Endothelial cell of umbilical vein (primary cell): ENCODE results near the gene RNF151. TPM values are rescaled to one million over a fixed set of nuclear protein-coding genes. Genes with fewer than 3 reads are reported as not detected.

Source experiments
- BruUV-seq: library from RNA; stranded (reverse); fragments of 400-500 nt; replicated peaks from 2 replicates; lab custom pipeline; 2021; lab: Mats Ljungman, UMichigan
- CTCF ChIA-PET: fragments of 300-600, 350-600 bp; sonication (Branson Sonifier 250); formaldehyde crosslinking; loops from one replicate; lab custom pipeline; 2021; ENCODE audit warnings: antibody characterized with exemption, inconsistent platforms; lab: Charles Lee
- POLR2A ChIA-PET: fragments of 300-600, 350-600 bp; sonication (Branson Sonifier 250); formaldehyde crosslinking; loops from one replicate; lab custom pipeline; 2021; ENCODE audit warnings: antibody characterized with exemption, inconsistent platforms; lab: Charles Lee
- DNase-seq: peaks from one replicate; pipeline ENCODE4 v3.0.0-alpha.2; 2011; ENCODE audit warnings: low read depth, low spot score
- FAIRE-seq: peaks from 2 replicates; lab custom pipeline; 2011; peaks lifted over from hg19 to GRCh38; lab: Jason Lieb, UNC
- H2AFZ ChIP-seq: 2 replicates; pipeline ENCODE4 v1.6.0; 2012; ENCODE audit warnings: low read depth, low read length, control low read depth, inconsistent platforms
- H3K27ac ChIP-seq: 2 replicates; pipeline ENCODE4 v1.5.1; 2011; ENCODE audit warnings: low read depth, mild to moderate bottlenecking, control low read depth, low read length, moderate library complexity; ENCODE audit not compliant: insufficient read depth
- H3K27me3 ChIP-seq, 2 experiments: 2 replicates each; pipeline versions ENCODE4 v1.6.0 to v1.6.1; 2011; ENCODE audit warnings: low read length in 2 of 2, mixed read lengths in 1 of 2; ENCODE audit not compliant: control insufficient read depth in 2 of 2, insufficient read depth in 2 of 2
- H3K36me3 ChIP-seq, 2 experiments: 2 replicates in 1 of 2; 3 replicates in 1 of 2; pipeline ENCODE4 v1.5.1; 2011; ENCODE audit warnings: low read length in 2 of 2, mild to moderate bottlenecking in 1 of 2, moderate library complexity in 1 of 2; ENCODE audit not compliant: control insufficient read depth in 2 of 2, insufficient read depth in 2 of 2; ENCODE audit errors: extremely low read depth in 1 of 2
- H3K4me1 ChIP-seq: 3 replicates; pipeline ENCODE4 v1.5.1; 2011; ENCODE audit warnings: mild to moderate bottlenecking, low read length; ENCODE audit not compliant: control insufficient read depth, insufficient read depth; ENCODE audit errors: extremely low read depth
- H3K4me2 ChIP-seq: 2 replicates; pipeline ENCODE4 v1.6.1; 2011; ENCODE audit warnings: low read length, control low read depth, mixed read lengths; ENCODE audit not compliant: insufficient read depth
- H3K4me3 ChIP-seq, 3 experiments: fragments of 200-600 bp in 1 of 3; sonication (generic), shearing (Covaris generic) in 1 of 3; replicated peaks in 1 of 3; 2 replicates each; pipeline ENCODE4 v1.5.1; 2011 to 2016; ENCODE audit warnings: control low read depth in 3 of 3, low read length in 3 of 3, mild to moderate bottlenecking in 2 of 3, inconsistent platforms in 1 of 3, low read depth in 1 of 3, moderate library complexity in 1 of 3; ENCODE audit not compliant: insufficient read depth in 1 of 3
- H3K79me2 ChIP-seq: 2 replicates; pipeline ENCODE4 v1.6.0; 2012; ENCODE audit warnings: low read length, inconsistent platforms; ENCODE audit not compliant: control insufficient read depth, insufficient read depth
- H3K9ac ChIP-seq: replicated peaks from 2 replicates; pipeline ENCODE3; 2011; ENCODE audit warnings: low read length, control low read depth; ENCODE audit not compliant: insufficient read depth; ENCODE audit errors: extremely low read depth
- H3K9me1 ChIP-seq: replicated peaks from 3 replicates; pipeline ENCODE4 v1.6.0; 2011; ENCODE audit warnings: mild to moderate bottlenecking, low read length; ENCODE audit not compliant: control insufficient read depth, insufficient read depth; ENCODE audit errors: extremely low read depth
- H3K9me3 ChIP-seq: replicated peaks from 2 replicates; pipeline ENCODE4 v1.5.1; 2012; ENCODE audit warnings: low read length, inconsistent platforms; ENCODE audit not compliant: control insufficient read depth, insufficient read depth
- H4K20me1 ChIP-seq: replicated peaks from 2 replicates; pipeline ENCODE3; 2011; ENCODE audit warnings: mild to moderate bottlenecking, low read length; ENCODE audit not compliant: control insufficient read depth, insufficient read depth; ENCODE audit errors: extremely low read depth
- EZH2 ChIP-seq: IDR thresholded peaks from 2 replicates; pipeline ENCODE4 v1.6.1; 2012; ENCODE audit warnings: borderline replicate concordance, low read depth, mild to moderate bottlenecking, moderate library complexity, low read length, inconsistent platforms; ENCODE audit not compliant: severe bottlenecking
- FOS ChIP-seq: IDR thresholded peaks from 2 replicates; pipeline ENCODE4 v1.6.1; 2011; ENCODE audit warnings: mild to moderate bottlenecking, low read length, moderate library complexity, borderline replicate concordance; ENCODE audit not compliant: insufficient read depth
- GATA2 ChIP-seq: IDR thresholded peaks from 2 replicates; pipeline ENCODE4 v1.7.0; 2011; ENCODE audit warnings: low read depth, mild to moderate bottlenecking, moderate library complexity, mixed read lengths, low read length; ENCODE audit not compliant: insufficient read length, insufficient read depth
- JUN ChIP-seq: IDR thresholded peaks from 2 replicates; pipeline ENCODE4 v1.6.1; 2011; ENCODE audit warnings: borderline replicate concordance, low read depth; ENCODE audit not compliant: insufficient read length, insufficient read depth
- MYC ChIP-seq: IDR thresholded peaks from one replicate; pipeline ENCODE4 v1.6.1; 2011; ENCODE audit warnings: mild to moderate bottlenecking, low read depth, low read length
- POLR2A ChIP-seq: IDR thresholded peaks from 2 replicates; pipeline ENCODE4 v1.6.1; 2012; ENCODE audit warnings: low read depth, mild to moderate bottlenecking, control low read depth, low read length
- POLR2AphosphoS5 ChIP-seq: IDR thresholded peaks from 2 replicates; pipeline ENCODE4 v1.6.1; 2012; ENCODE audit warnings: low read depth, mild to moderate bottlenecking, control low read depth, low read length, moderate library complexity; ENCODE audit not compliant: insufficient read depth
- dilution Hi-C: fragments of 300-500 bp; cut with MboI; formaldehyde crosslinking; loops from one replicate; pipeline ENCODE4 v1.15.0; 2019; ENCODE audit warnings: low sequenced_read_pairs; ENCODE audit not compliant: extremely low pct_ligation_motif_present
- intact Hi-C: fragments of 100-400 bp; cut with micrococcal nuclease; formaldehyde crosslinking; loops from one replicate; pipeline ENCODE4 v1.10.0; 2022
- polyA plus RNA-seq, 4 experiments: library from polyadenylated mRNA; depleted of rRNA in 3 of 4; stranded (reverse) in 3 of 4; unstranded in 1 of 4; fragments of >200 nt; gene quantifications; 2 replicates each; pipeline versions ENCODE4 v1.2.1 to v1.2.3, GENCODE V29; 2011 to 2012; ENCODE audit warnings: missing spikeins in 1 of 4
- total RNA-seq: library from RNA; stranded (reverse); gene quantifications from 2 replicates; pipeline ENCODE4 v1.2.3, GENCODE V29; 2021

The RNF151 gene
- total and polyA plus RNA-seq, 2 donors (not counting 3 experiments of a cell fraction or from before 2014, with no cell fraction given): not detected

- CTCF ChIA-PET: interaction anchor here (0.6 to 2.2 kb wide), 3 partner anchors 15 to 180 kb away, joined by 4 to 9 read pairs (median 4); no protein-coding TSS in a partner anchor
- dilution Hi-C loops (no loop called here), intact Hi-C loops (no loop called here)
- H3K9me1 ChIP-seq: no peaks in the 10 kb centered on the region
- no TSS peak for BruUV-seq
- H3K9me3 ChIP-seq: no peaks in the 10 kb centered on the region
- peak; percentile 39 for DNase-seq
- H3K4me1 ChIP-seq: peaks cover 26% of the 10 kb centered on the region
- no peaks in the 10 kb centered on the region for H3K27me3 ChIP-seq
- H3K36me3 ChIP-seq: peaks cover 8 to 17% of the 10 kb centered on the region in 2 experiments
- TF ChIP-seq MYC: no peak
- no peak for TF ChIP-seq JUN
- TF ChIP-seq FOS: no peak
- peak; percentile 74 for TF ChIP-seq POLR2AphosphoS5
- TF ChIP-seq POLR2A: peak; percentile 93
- no peak for TF ChIP-seq GATA2
- peak overlapping the region in 1 of 3 experiments; percentile 63 for H3K4me3 ChIP-seq
- no peak overlapping the region for H3K27ac ChIP-seq
- no peak overlapping the region for H2AFZ ChIP-seq
- H3K79me2 ChIP-seq: peaks cover 49% of the 10 kb centered on the region
- no peak overlapping the region for H3K9ac ChIP-seq
- POLR2A ChIA-PET: interaction anchor here (0.6 kb wide), 1 partner anchor 87 kb away, joined by 7 read pairs; no protein-coding TSS in a partner anchor
- H4K20me1 ChIP-seq: no peaks in the 10 kb centered on the region
- peak; percentile 64 for FAIRE-seq
- peak overlapping the region; percentile 76 for H3K4me2 ChIP-seq
Observed at GRCh38 chr16:1960665-1961630, 5.7 kb upstream of the RNF151 start.

- no peak overlapping the region for H3K4me3 ChIP-seq
- BruUV-seq: no TSS peak
- H3K27me3 ChIP-seq: no peaks in the 10 kb centered on the region
- POLR2A ChIA-PET: no interaction called here
- H3K4me1 ChIP-seq: peaks cover 27% of the 10 kb centered on the region
- no peaks in the 10 kb centered on the region for H4K20me1 ChIP-seq
- no peaks in the 10 kb centered on the region for H3K9me1 ChIP-seq
- H3K27ac ChIP-seq: no peak overlapping the region
- H3K9ac ChIP-seq: no peak overlapping the region
- dilution Hi-C loops: no loop called here
- H3K4me2 ChIP-seq: no peak overlapping the region
- peaks cover 8 to 17% of the 10 kb centered on the region in 2 experiments for H3K36me3 ChIP-seq
- FAIRE-seq (no peak), DNase-seq (no peak)
- no peaks in the 10 kb centered on the region for H3K9me3 ChIP-seq
- no peak overlapping the region for H2AFZ ChIP-seq
- CTCF ChIA-PET: interaction anchor here (2.2 kb wide), 1 partner anchor 179 kb away, joined by 9 read pairs; no protein-coding TSS in a partner anchor
- peaks cover 50% of the 10 kb centered on the region for H3K79me2 ChIP-seq
- intact Hi-C loops: no loop called here
- TF ChIP-seq GATA2 (no peak), POLR2AphosphoS5 (no peak), POLR2A (no peak), JUN (no peak), FOS (no peak), EZH2 (no peak)
Observed at GRCh38 chr16:1961651-1962067, 5.0 kb upstream of the RNF151 start.
